ENCODE results near the gene TCTA. TPM values are rescaled to one million over a fixed set of nuclear protein-coding genes. Genes with fewer than 3 reads are reported as not detected.
"Not testable (repeated sequence)": the region's sequence is repeated elsewhere in the genome, so short reads cannot be mapped to it uniquely, and the experiment has no call there.

The TCTA gene
- 34.2 TPM for polyA plus RNA-seq

GRCh38 chr3:49411968-49412631 lies at the start of gene TCTA, which contains the start of gene RHOA:
Gene TCTA, plus strand, starts transcription at chr3:49412423. Its CDS starts 4 bp downstream, at chr3:49412427.
Gene RHOA, minus strand, starts transcription at chr3:49411976. Its CDS starts 36,387 bp downstream, at chr3:49375589.
- Mint-ChIP-seq H3K4me3 (peak within 1 kb of the TSS; percentile 78 to 98 (median 92)), H3K9me3 (no peaks in the 10 kb centered on the region), H3K27me3 (no peaks in the 10 kb centered on the region), H3K4me1 (peaks cover 43 to 57% (median 49%) of the 10 kb centered on the region in 3 donors), H3K27ac (peak within 1 kb of the TSS; percentile 79 to 97 (median 87)), H3K36me3 (peaks cover 2% of the 10 kb centered on the region)

- H3K27me3 Mint-ChIP-seq = no peaks in the 10 kb centered on the region
- H3K4me3 Mint-ChIP-seq = peak overlapping the region in 2 of 4 donors; percentile 57 to 70
- peak overlapping the region in 2 of 3 donors; percentile 12 to 80 for H3K27ac Mint-ChIP-seq
Measured at GRCh38 chr3:49362561-49362960, 49.7 kb upstream of the TCTA start.

GRCh38 chr3:49370585-49371290 lies 41.5 kb upstream of the TCTA start:
- H3K4me3 Mint-ChIP-seq = no peak overlapping the region
- H3K27ac Mint-ChIP-seq = peak overlapping the region in 1 of 3 donors; percentile 67
- H3K36me3 Mint-ChIP-seq = peaks cover 4% of the 10 kb centered on the region
- peaks cover 6 to 16% (median 9%) of the 10 kb centered on the region in 3 donors for H3K4me1 Mint-ChIP-seq
- H3K27me3 Mint-ChIP-seq = no peaks in the 10 kb centered on the region
- H3K9me3 Mint-ChIP-seq = no peaks in the 10 kb centered on the region

More at GRCh38 chr3:49362561-49362960, 49.7 kb upstream of the TCTA start:
- peaks cover 2% of the 10 kb centered on the region for H3K36me3 Mint-ChIP-seq
- H3K9me3 Mint-ChIP-seq = no peaks in the 10 kb centered on the region
- H3K4me1 Mint-ChIP-seq = peaks cover under 1 to 3% (median 2%) of the 10 kb centered on the region in 3 donors

DNA sequence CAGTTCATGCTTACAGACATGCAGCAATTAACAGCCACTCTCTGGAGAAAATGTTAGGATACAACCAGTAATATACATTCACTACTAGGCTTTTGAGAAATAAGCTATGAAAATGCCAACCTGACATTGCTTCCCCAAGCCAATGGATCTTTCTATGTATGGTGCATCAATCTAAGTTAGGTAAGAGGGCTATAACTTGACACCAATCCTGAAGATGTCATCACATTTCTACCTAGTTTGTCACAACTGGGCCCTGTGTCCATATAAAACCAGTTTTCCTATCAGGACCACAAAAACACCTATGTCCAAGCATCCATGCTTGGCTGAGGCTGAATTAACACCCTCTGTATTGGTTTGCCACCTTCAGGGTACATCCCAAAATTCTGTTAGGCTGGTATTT lies 40.3 kb upstream of the TCTA start:
- H3K4me1 Mint-ChIP-seq = peaks cover 6 to 15% (median 9%) of the 10 kb centered on the region in 3 donors
- peaks cover 4% of the 10 kb centered on the region for H3K36me3 Mint-ChIP-seq
- no peaks in the 10 kb centered on the region for H3K9me3 Mint-ChIP-seq
- H3K27me3 Mint-ChIP-seq = no peaks in the 10 kb centered on the region
- H3K27ac Mint-ChIP-seq = no peak overlapping the region
- no peak overlapping the region for H3K4me3 Mint-ChIP-seq

DNA sequence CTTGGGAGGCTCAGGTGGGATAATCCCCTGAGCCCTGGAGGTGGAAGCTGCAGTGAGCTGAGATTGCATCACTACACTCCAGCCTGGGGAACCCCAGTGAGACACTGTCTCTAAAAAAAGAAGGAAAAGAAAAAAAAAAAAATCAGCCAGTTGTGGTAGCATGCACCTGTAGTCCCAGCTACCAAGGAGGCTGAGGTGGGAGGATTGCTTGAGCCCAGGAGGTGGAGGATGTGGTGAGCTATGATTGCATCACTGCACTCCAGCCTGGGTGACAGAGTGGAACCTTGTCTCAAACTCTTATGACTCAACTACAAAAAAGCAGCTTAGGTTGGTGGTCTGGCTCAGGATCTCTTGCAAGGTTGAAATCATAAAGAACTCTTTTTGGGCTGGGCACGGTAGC lies 34.7 kb upstream of the TCTA start:
- peak overlapping the region in 1 of 3 donors; percentile 14 for H3K27ac Mint-ChIP-seq
- H3K36me3 Mint-ChIP-seq = peaks cover 11% of the 10 kb centered on the region
- H3K27me3 Mint-ChIP-seq = no peaks in the 10 kb centered on the region
- H3K4me1 Mint-ChIP-seq = peaks cover 17 to 27% (median 22%) of the 10 kb centered on the region in 3 donors
- H3K9me3 Mint-ChIP-seq = no peaks in the 10 kb centered on the region
- peak overlapping the region in 2 of 4 donors; percentile 12 to 72 for H3K4me3 Mint-ChIP-seq

DNA sequence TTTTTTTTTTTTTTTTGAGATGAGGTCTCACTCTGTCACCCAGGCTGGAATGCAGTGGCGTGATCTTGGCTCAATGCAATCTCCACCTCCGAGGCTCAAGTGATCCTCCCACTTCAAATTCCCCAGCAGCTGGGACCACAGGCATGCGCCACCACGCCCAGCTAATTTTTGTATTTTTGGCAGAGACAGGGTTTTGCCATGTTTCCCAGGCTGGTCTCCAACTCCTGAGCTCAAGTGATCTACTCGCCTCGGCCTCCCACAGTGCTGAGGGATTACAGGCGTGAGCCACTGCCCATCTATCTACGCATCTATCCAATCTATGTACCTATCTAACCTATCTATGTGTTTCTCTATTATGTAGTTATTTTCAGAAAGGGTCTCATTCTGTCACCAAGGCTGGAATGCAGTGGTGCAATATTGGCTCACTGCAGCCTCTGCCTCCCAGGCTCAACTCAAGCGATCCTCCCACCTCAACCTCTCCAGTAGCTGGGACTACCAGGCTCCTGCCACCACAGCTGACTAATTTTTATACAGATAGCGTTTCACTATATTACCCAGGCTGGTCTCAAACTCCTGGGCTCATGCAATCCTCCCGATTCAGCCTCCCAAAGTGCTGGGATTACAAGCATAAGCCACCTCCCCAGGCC lies 33.9 kb upstream of the TCTA start:
- H3K4me3 Mint-ChIP-seq = peak overlapping the region in 1 of 4 donors; percentile 45
- H3K27ac Mint-ChIP-seq = no peak overlapping the region
- peaks cover 19 to 26% (median 20%) of the 10 kb centered on the region in 3 donors for H3K4me1 Mint-ChIP-seq
- no peaks in the 10 kb centered on the region for H3K27me3 Mint-ChIP-seq
- H3K9me3 Mint-ChIP-seq = no peaks in the 10 kb centered on the region
- peaks cover 11% of the 10 kb centered on the region for H3K36me3 Mint-ChIP-seq

- no peaks in the 10 kb centered on the region for H3K9me3 Mint-ChIP-seq
- no peaks in the 10 kb centered on the region for H3K27me3 Mint-ChIP-seq
- H3K4me1 Mint-ChIP-seq = peaks cover 39 to 44% (median 40%) of the 10 kb centered on the region in 3 donors
- H3K27ac Mint-ChIP-seq = peak overlapping the region in 1 of 3 donors; percentile 80
- H3K36me3 Mint-ChIP-seq = peaks cover 14% of the 10 kb centered on the region
- H3K4me3 Mint-ChIP-seq = peak overlapping the region in 1 of 4 donors; percentile 33
Measured at GRCh38 chr3:49383387-49383786, 28.8 kb upstream of the TCTA start.

DNA sequence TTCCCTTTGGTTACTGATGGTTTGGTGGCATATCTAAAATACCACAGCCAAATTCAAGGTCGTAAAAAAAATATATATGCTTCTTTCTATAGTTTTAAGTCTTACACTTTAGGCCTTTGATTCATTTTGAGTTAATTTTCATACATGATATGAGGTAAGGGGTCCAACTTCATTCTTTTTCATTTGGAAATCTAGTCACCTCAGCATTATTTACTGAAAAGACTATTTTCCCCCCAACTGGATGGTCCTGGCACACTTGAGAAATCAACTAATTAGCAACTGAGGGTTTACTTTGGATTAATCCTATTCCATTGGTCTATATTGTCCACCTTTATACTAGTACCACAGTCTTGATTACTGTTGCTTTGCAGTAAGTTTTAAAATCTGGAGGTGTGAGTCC lies 26.6 kb upstream of the TCTA start:
- Mint-ChIP-seq H3K9me3 (no peaks in the 10 kb centered on the region), H3K4me1 (peaks cover 32 to 40% (median 33%) of the 10 kb centered on the region in 3 donors)

GRCh38 chr3:49386056-49386756 lies 26.0 kb upstream of the TCTA start:
- Mint-ChIP-seq H3K4me1 (peaks cover 32 to 39% (median 33%) of the 10 kb centered on the region in 3 donors), H3K36me3 (peaks cover 8% of the 10 kb centered on the region), H3K4me3 (peak overlapping the region in 2 of 4 donors; percentile 63 to 94), H3K27ac (peak overlapping the region in 2 of 3 donors; percentile 72 to 78), H3K27me3 (no peaks in the 10 kb centered on the region), H3K9me3 (no peaks in the 10 kb centered on the region)

More for the DNA sequence above, 26.6 kb upstream of the TCTA start:
- Mint-ChIP-seq H3K36me3 (peaks cover 8% of the 10 kb centered on the region), H3K27me3 (no peaks in the 10 kb centered on the region), H3K27ac (peak overlapping the region in 2 of 3 donors; percentile 65 to 72), H3K4me3 (peak overlapping the region in 1 of 4 donors; percentile 68)

GRCh38 chr3:49387721-49388120 lies 24.5 kb upstream of the TCTA start:
- Mint-ChIP-seq H3K4me1 (peaks cover 36 to 42% (median 37%) of the 10 kb centered on the region in 3 donors), H3K27ac (peak overlapping the region in 2 of 3 donors; percentile 12 to 63), H3K9me3 (no peaks in the 10 kb centered on the region), H3K36me3 (peaks cover 8% of the 10 kb centered on the region), H3K27me3 (no peaks in the 10 kb centered on the region), H3K4me3 (peak overlapping the region in 1 of 4 donors; percentile 76)

DNA sequence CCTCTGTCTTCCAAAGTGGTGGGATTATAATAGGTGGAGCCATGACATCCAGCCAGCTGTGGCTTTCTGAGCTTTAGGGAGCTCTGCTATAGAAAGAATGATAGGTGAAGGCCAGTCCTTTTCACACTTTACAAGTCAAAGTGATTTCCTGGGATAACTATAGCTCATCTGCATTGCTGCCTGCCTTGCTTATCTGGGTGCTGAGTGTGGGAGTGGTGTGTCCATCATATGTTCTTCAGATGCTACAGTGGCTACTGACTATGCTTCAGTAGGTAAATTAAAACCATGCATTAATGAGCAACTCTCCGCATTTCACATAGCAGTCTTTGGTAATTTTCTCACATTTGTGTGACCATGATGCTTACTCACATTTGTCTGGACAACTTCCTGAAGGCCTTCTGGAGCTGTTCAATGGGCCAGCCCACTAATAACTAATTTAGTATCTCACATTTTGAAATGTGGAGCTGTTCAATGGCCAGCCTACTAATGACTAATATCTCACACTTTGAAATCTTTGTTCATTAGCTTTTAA lies 23.9 kb upstream of the TCTA start:
- H3K4me1 Mint-ChIP-seq = peaks cover 37 to 40% (median 39%) of the 10 kb centered on the region in 3 donors
- no peaks in the 10 kb centered on the region for H3K9me3 Mint-ChIP-seq
- H3K27ac Mint-ChIP-seq = peak overlapping the region in 2 of 3 donors; percentile 12 to 63
- H3K27me3 Mint-ChIP-seq = no peaks in the 10 kb centered on the region
- peaks cover 8% of the 10 kb centered on the region for H3K36me3 Mint-ChIP-seq
- peak overlapping the region in 2 of 4 donors; percentile 60 to 63 for H3K4me3 Mint-ChIP-seq

DNA sequence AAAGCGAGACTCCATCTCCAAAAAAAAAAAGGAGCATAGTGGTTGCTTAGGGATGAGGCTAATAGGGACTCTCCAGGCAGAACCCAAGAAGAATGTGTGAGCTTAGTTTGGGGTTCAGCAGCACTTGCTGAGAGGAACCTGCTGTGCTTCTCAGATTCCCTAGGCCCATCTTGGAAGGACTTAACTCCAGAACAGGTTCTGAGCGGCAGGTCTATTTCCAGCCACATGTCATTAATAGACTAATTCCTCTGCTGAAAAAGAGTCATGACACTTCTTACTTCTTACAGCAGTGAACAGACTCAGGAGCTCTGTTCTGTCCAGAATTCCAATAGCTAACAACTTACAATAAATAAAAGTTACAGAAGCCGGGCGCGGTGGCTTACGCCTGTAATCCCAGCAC lies 22.9 kb upstream of the TCTA start:
- peak overlapping the region in 2 of 4 donors; percentile 27 to 33 for H3K4me3 Mint-ChIP-seq
- H3K4me1 Mint-ChIP-seq = peaks cover 34 to 39% (median 35%) of the 10 kb centered on the region in 3 donors
- H3K36me3 Mint-ChIP-seq = peaks cover 8% of the 10 kb centered on the region
- no peaks in the 10 kb centered on the region for H3K9me3 Mint-ChIP-seq
- peak overlapping the region in 1 of 3 donors; percentile 73 for H3K27ac Mint-ChIP-seq
- H3K27me3 Mint-ChIP-seq = no peaks in the 10 kb centered on the region

GRCh38 chr3:49391310-49391709 lies 20.9 kb upstream of the TCTA start:
- H3K36me3 Mint-ChIP-seq, H3K4me3 Mint-ChIP-seq, H3K9me3 Mint-ChIP-seq, H3K27me3 Mint-ChIP-seq: not testable (repeated sequence)
- H3K27ac Mint-ChIP-seq = peak overlapping the region in 1 of 3 donors; percentile 9
- peaks cover 34 to 39% (median 34%) of the 10 kb centered on the region in 3 donors for H3K4me1 Mint-ChIP-seq

- Mint-ChIP-seq H3K4me3 (peak overlapping the region in 2 of 4 donors; percentile 1 to 37), H3K4me1 (peaks cover 48 to 52% (median 49%) of the 10 kb centered on the region in 3 donors), H3K36me3 (peaks cover 10% of the 10 kb centered on the region), H3K27ac (peak overlapping the region; percentile 21 to 87 (median 43)), H3K27me3 (no peaks in the 10 kb centered on the region), H3K9me3 (peaks cover 0 to 2% (median 0%) of the 10 kb centered on the region in 3 donors)
Measured at GRCh38 chr3:49397470-49397869, 14.8 kb upstream of the TCTA start.
